Ascending aorta (tissue), 2 donors: Measurements from ENCODE around the gene CRCP. TPM values are rescaled to one million over a fixed set of nuclear protein-coding genes. Genes with fewer than 3 reads are reported as not detected.

Experiments
- DNase-seq, 2 donors: peaks; one replicate each; pipeline ENCODE4 v3.0.0-alpha.2; 2019; ENCODE audit warnings: low spot score in 2 of 2
- H3K27ac ChIP-seq, 2 donors: fragments of 200-600 bp; sonication (generic); one replicate each; pipeline ENCODE4 v1.5.1; 2016 to 2017; ENCODE audit warnings: mild to moderate bottlenecking in 1 of 2
- H3K27me3 ChIP-seq: fragments of 200-600 bp; sonication (generic); one replicate; pipeline ENCODE4 v1.5.1; 2017
- H3K36me3 ChIP-seq, 2 donors: fragments of 200-600 bp; sonication (generic); one replicate each; pipeline ENCODE4 v1.5.1; 2016
- H3K4me1 ChIP-seq, 2 donors: fragments of 200-600 bp; sonication (generic); one replicate each; pipeline ENCODE4 v1.5.1; 2016 to 2017; ENCODE audit warnings: mild to moderate bottlenecking in 1 of 2
- H3K4me3 ChIP-seq, 2 donors: fragments of 200-600 bp; sonication (generic); one replicate each; pipeline ENCODE4 v1.5.1; 2016 to 2017; ENCODE audit warnings: mild to moderate bottlenecking in 1 of 2
- H3K9me3 ChIP-seq, 2 donors: fragments of 200-600 bp; sonication (generic); one replicate each; pipeline ENCODE4 v1.5.1; 2016
- CTCF ChIP-seq, 3 experiments: fragments of 200-600 bp in 2 of 3; fragments of 450-650 bp in 1 of 3; sonication (generic) in 2 of 3; IDR thresholded peaks; one replicate each; pipeline ENCODE4 v1.5.1; 2016 to 2019; ENCODE audit warnings: antibody characterized with exemption in 3 of 3, mild to moderate bottlenecking in 1 of 3, moderate library complexity in 1 of 3
- intact Hi-C: fragments of 100-400 bp; cut with DNase I; formaldehyde crosslinking; loops from one replicate; pipeline ENCODE4 v1.15.1; 2023
- total RNA-seq: library from RNA; depleted of rRNA; stranded (reverse); fragments of >200 nt; gene quantifications from one replicate; pipeline ENCODE4 v1.1.0, GENCODE V29; 2016

Gene CRCP
- total RNA-seq, 1 donor from 2014 or later = 129 TPM

DNA sequence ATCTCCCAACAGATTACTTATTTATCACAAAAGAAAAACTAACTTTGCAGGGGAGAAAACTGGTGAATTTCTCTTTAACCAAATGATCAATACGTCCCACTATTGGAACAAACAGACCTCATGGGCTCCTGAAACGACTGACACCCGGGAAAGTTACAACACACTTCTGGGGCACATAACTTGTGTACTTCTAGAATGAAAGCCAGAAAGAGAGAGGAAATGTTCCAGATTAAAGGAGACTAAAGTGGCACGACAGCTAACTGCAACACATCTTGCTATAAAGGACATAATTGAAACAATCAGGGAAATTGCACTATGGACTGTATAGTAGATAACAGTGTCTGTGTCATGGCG, 75.8 kb downstream of the CRCP start:
- TF ChIP-seq CTCF (IDR thresholded peaks at IDR 0.05) = no peak
- intact Hi-C loops = no loop called here
- Histone ChIP-seq H3K9me3 (no peaks in the 10 kb centered on the region), H3K27me3 (no peaks in the 10 kb centered on the region), H3K4me3 (no peak overlapping the region), H3K36me3 (no peaks in the 10 kb centered on the region), H3K4me1 (no peaks in the 10 kb centered on the region), H3K27ac (no peak overlapping the region)
- no peak for DNase-seq

- Histone ChIP-seq H3K9me3 (no peaks in the 10 kb centered on the region), H3K4me1 (no peaks in the 10 kb centered on the region), H3K36me3 (no peaks in the 10 kb centered on the region), H3K27me3 (no peaks in the 10 kb centered on the region), H3K27ac (no peak overlapping the region), H3K4me3 (no peak overlapping the region)
- intact Hi-C loops = no loop called here
- no peak for DNase-seq
- TF ChIP-seq CTCF (IDR thresholded peaks at IDR 0.05) = no peak
Measured at GRCh38 chr7:66193146-66193725, 78.6 kb downstream of the CRCP start.

GRCh38 chr7:66198469-66198868, 83.8 kb downstream of the CRCP start:
- Histone ChIP-seq H3K4me3 (no peak overlapping the region), H3K4me1 (no peaks in the 10 kb centered on the region), H3K27ac (no peak overlapping the region), H3K36me3 (no peaks in the 10 kb centered on the region), H3K9me3 (no peaks in the 10 kb centered on the region), H3K27me3 (no peaks in the 10 kb centered on the region)
- DNase-seq = peak in 1 of 2 donors; percentile 47
- intact Hi-C loops = no loop called here
- TF ChIP-seq CTCF (IDR thresholded peaks at IDR 0.05) = no peak

DNA sequence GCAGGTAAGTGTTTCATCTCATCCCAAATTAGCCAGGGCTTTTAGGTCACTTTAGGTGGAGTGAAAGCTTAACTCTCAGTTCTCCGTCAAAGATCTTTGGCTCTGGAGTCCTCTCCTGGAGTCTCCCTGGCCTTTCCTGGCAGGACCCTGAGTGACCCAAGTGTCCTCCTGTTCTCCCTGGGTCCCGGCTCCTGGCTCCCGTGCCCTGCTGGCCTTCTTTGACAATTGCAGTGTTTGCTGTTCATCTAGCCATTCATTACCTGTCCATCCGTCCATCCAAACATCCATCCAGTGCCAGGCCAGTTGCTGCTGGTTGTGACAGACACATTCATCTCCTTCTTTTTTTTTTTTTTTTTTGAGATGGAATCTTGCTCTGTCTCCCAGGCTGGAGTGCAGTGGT, 84.3 kb downstream of the CRCP start:
- no peak for TF ChIP-seq CTCF (IDR thresholded peaks at IDR 0.05)
- DNase-seq = peak in 1 of 2 donors; percentile 41
- intact Hi-C loops = no loop called here
- H3K36me3 ChIP-seq = no peaks in the 10 kb centered on the region
- H3K9me3 ChIP-seq = no peaks in the 10 kb centered on the region
- H3K27ac ChIP-seq = no peak overlapping the region
- no peaks in the 10 kb centered on the region for H3K27me3 ChIP-seq
- no peak overlapping the region for H3K4me3 ChIP-seq
- H3K4me1 ChIP-seq = no peaks in the 10 kb centered on the region

DNA sequence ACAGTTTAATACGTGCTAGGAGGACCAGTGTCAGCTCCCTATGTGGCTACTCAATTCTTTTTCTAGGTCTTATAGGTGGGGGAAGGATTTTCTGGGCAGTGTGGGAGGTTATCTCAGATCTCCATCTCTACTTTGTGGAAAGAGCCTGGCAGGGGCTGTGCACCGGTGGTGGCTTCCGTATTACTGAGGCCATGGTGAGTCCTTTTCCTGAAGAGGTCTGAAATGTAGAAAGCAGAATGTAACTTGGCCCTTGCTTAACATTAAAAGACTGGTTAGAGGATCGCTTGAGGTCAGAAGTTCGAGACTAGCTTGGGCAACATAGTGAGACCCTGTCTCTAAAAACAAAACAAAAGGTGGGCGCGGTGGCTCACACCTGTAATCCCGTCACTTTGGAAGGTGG, 87.8 kb downstream of the CRCP start:
- TF ChIP-seq CTCF (IDR thresholded peaks at IDR 0.05) = no peak
- Histone ChIP-seq H3K9me3 (no peaks in the 10 kb centered on the region), H3K4me3 (no peak overlapping the region), H3K27me3 (no peaks in the 10 kb centered on the region), H3K4me1 (peaks cover 0 to under 1% of the 10 kb centered on the region in 2 donors), H3K36me3 (no peaks in the 10 kb centered on the region), H3K27ac (no peak overlapping the region)
- intact Hi-C loops = loop anchor here (10.0 kb wide), 3 partner anchors 212 to 448 kb away; no protein-coding TSS in a partner anchor
- DNase-seq = peak in 1 of 2 donors; percentile 42

Other genes with a start within 250 kb of the CRCP start
- gene VKORC1L1, start 241.8 kb upstream of the CRCP start, total RNA-seq = 10.2 TPM
- gene GUSB, start 132.6 kb upstream of the CRCP start, total RNA-seq = 8.7 TPM
- gene ASL, start 39.0 kb upstream of the CRCP start, total RNA-seq = 46.2 TPM
- 21.9 TPM for gene TPST1, start 90.5 kb downstream of the CRCP start, total RNA-seq